Upper lobe of left lung (tissue), 6 donors: ENCODE results near the gene PRKCA. TPM values are rescaled to one million over a fixed set of nuclear protein-coding genes. Genes with fewer than 3 reads are reported as not detected.
A peak's percentile ranks its signal among the peaks of the same experiment; 100 is the strongest.

Experiments used
- ATAC-seq, 2 donors: fragments of 200-7000 bp; cut with Tn5 transposase; one replicate each; pipeline ENCODE4 v1.9.1; 2022; ENCODE audit warnings: mild to moderate bottlenecking in 2 of 2, moderate library complexity in 2 of 2; ENCODE audit not compliant: low FRiP score in 2 of 2
- DNase-seq, 2 donors: peaks; one replicate each; pipeline ENCODE4 v3.0.0-alpha.2; 2019 to 2020
- H3K27ac ChIP-seq, 4 donors: fragments of 200-600 bp; sonication (generic); one replicate each; pipeline ENCODE4 v1.5.1; 2016 to 2019
- H3K27me3 ChIP-seq, 4 donors: fragments of 200-600 bp; sonication (generic); one replicate each; pipeline ENCODE4 v1.5.1; 2017 to 2019
- H3K36me3 ChIP-seq, 4 donors: fragments of 200-600 bp; sonication (generic); one replicate each; pipeline ENCODE4 v1.5.1; 2016 to 2019
- H3K4me1 ChIP-seq, 4 donors: fragments of 200-600 bp; sonication (generic); one replicate each; pipeline ENCODE4 v1.5.1; 2018 to 2019
- H3K4me3 ChIP-seq, 4 donors: fragments of 200-600 bp; sonication (generic); one replicate each; pipeline ENCODE4 v1.5.1; 2017 to 2019; ENCODE audit warnings: mild to moderate bottlenecking in 2 of 4, moderate library complexity in 1 of 4
- H3K9me3 ChIP-seq, 4 donors: fragments of 200-600 bp; sonication (generic); one replicate each; pipeline ENCODE4 v1.5.1; 2018 to 2019
- EP300 ChIP-seq, 4 donors: sonication (generic); formaldehyde crosslinking; IDR thresholded peaks; one replicate each; pipeline ENCODE4 v1.5.1; 2017; ENCODE audit warnings: antibody characterized with exemption in 4 of 4, control low read depth in 2 of 4
- POLR2A ChIP-seq, 4 donors: fragments of 450-650 bp; IDR thresholded peaks; one replicate each; pipeline ENCODE4 v1.5.1; 2016 to 2017; ENCODE audit warnings: antibody characterized with exemption in 4 of 4, mild to moderate bottlenecking in 2 of 4
- POLR2AphosphoS5 ChIP-seq, 2 donors: sonication (generic); formaldehyde crosslinking; IDR thresholded peaks; one replicate each; pipeline ENCODE4 v1.5.1; 2017; ENCODE audit warnings: antibody characterized with exemption in 2 of 2
- WGBS, 2 donors: methylation state at CpG; one replicate each; pipeline ENCODE4 v1.1.5; 2017 to 2018; 5-methylcytosine and 5-hydroxymethylcytosine counted together
- total RNA-seq, 6 donors: library from RNA; depleted of rRNA in 4 of 6; stranded (reverse); fragments of >200 nt in 4 of 6; gene quantifications; one replicate each; pipeline versions ENCODE4 v1.1.0 to v1.2.1, GENCODE V29; 2016 to 2021
- TF ChIP-seq, protein P1 (sequence below), 6 experiments: fragments of 450-650 bp in 4 of 6; fragments of 200-600 bp in 2 of 6; sonication (generic) in 2 of 6; IDR thresholded peaks; one replicate each; pipeline ENCODE4 v1.5.1; 2016 to 2019; ENCODE audit warnings: antibody characterized with exemption in 6 of 6
- donor health status: DM: no; HTN: no; CAD: no; lungs with moderate emphysema.
- donor health status: DM: no; HTN: yes; CAD: no; lungs with severe emphysema.

PRKCA gene
- total RNA-seq, 6 donors from 2014 or later: 10.9 to 29.3 (median 18.0) TPM

DNA sequence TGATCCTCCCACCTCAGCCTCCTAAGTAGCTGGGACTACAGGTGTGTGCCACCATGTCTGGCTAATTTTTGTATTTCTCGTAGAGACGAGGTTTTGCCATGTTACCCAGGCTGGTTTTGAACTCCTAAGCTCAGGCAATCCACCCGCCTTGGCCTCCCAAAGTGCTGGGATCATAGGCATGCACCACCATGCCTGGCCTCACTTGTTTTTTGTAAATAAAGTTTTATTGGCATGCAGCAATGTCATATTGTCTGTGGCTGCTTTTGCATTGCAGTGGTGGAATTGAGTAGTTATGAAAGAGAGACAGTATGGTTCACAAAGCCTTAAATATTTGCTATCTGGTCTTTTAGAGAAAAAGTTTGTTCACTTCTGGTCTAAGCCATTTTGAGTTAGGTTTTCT is 124.7 kb downstream of the PRKCA start:
- DNase-seq: no peak
- H3K36me3 ChIP-seq: no peaks in the 10 kb centered on the region
- TF ChIP-seq, protein P1, sequence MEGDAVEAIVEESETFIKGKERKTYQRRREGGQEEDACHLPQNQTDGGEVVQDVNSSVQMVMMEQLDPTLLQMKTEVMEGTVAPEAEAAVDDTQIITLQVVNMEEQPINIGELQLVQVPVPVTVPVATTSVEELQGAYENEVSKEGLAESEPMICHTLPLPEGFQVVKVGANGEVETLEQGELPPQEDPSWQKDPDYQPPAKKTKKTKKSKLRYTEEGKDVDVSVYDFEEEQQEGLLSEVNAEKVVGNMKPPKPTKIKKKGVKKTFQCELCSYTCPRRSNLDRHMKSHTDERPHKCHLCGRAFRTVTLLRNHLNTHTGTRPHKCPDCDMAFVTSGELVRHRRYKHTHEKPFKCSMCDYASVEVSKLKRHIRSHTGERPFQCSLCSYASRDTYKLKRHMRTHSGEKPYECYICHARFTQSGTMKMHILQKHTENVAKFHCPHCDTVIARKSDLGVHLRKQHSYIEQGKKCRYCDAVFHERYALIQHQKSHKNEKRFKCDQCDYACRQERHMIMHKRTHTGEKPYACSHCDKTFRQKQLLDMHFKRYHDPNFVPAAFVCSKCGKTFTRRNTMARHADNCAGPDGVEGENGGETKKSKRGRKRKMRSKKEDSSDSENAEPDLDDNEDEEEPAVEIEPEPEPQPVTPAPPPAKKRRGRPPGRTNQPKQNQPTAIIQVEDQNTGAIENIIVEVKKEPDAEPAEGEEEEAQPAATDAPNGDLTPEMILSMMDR (IDR thresholded peaks at IDR 0.05): no peak
- TF ChIP-seq POLR2AphosphoS5 (IDR thresholded peaks at IDR 0.05): no peak
- TF ChIP-seq EP300 (IDR thresholded peaks at IDR 0.05): no peak
- TF ChIP-seq POLR2A (IDR thresholded peaks at IDR 0.05): no peak
- WGBS, 2 donors: 97 to 100% methylated on average over 3 of the region's 3 CpGs
- no peaks in the 10 kb centered on the region for H3K9me3 ChIP-seq
- H3K27me3 ChIP-seq: no peaks in the 10 kb centered on the region
- peaks cover 0 to 12% (median 2%) of the 10 kb centered on the region in 4 donors for H3K4me1 ChIP-seq
- ATAC-seq: no peak
- no peak overlapping the region for H3K4me3 ChIP-seq
- no peak overlapping the region for H3K27ac ChIP-seq

DNA sequence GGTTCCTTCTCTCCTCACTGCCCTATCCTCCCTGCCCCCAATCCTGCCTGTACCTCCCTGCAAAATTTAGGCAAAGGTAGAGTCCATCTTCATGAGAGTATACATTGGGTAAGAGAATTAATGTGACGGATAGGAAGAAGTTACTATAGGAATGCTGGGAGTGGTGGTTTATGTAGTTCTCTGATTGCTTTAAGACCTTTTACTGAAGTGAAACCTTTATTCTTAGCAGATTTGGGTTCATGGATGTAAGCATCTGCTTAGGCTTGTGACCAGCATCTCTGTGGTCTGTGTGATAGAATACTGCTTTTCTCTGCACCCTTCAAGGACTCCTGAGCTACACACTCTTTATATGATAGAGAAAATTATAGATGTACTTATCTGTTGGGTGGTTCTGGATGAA is 127.3 kb downstream of the PRKCA start:
- Histone ChIP-seq H3K36me3 (no peaks in the 10 kb centered on the region), H3K4me1 (peaks cover 4 to 12% (median 8%) of the 10 kb centered on the region in 4 donors), H3K9me3 (no peaks in the 10 kb centered on the region), H3K27ac (no peak overlapping the region), H3K27me3 (no peaks in the 10 kb centered on the region), H3K4me3 (no peak overlapping the region)
- 72 to 84% methylated on average over 1 of the region's 1 CpG for WGBS, 2 donors
- TF ChIP-seq POLR2A (IDR thresholded peaks at IDR 0.05) (no peak), POLR2AphosphoS5 (IDR thresholded peaks at IDR 0.05) (no peak), EP300 (IDR thresholded peaks at IDR 0.05) (no peak)
- TF ChIP-seq, protein P1 (IDR thresholded peaks at IDR 0.05): no peak
- DNase-seq (no peak), ATAC-seq (no peak)

DNA sequence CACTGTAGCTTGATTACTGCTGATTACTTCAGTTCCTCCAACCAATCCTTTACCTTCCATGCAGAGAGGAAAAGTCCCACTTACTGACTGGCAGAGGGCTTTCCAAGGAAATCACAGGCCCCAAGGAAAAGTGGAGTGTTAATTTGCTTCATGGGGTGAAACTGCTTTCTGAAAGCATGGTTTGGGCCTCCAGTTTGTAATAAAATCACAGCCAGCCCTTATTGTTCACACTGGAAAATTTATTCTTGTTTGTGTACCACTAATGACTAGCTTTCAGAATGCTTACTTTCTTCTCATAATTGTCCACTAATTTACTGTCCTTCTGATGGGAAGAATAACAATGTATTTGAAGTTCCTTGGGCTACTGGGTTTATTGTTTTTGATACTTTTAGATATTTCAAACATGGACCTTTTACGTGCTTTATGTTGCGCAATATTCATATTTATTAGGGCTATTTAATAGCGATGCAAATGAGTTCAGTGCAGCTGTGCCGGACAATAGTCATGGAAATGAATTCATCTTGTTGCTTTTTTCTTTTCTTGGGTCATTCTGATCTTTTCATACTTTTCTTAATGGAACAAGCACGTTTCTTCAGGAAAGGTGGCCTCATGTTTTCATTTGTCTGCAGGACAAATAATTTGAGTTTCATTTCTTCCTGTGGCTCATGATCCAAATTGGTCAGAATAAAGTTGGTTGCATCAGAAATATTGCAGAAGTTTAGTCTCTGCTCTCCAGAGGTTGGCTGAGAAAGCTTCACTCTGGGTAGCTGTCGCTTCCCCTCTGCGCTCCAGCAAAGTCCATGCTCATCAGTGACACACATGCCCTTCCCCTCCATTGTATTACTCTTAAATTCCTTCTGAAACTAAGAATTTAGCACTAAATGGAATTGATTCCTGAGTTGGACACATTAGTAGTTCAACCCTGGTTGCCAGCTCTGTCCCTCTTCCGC is 128.7 kb downstream of the PRKCA start:
- Histone ChIP-seq H3K4me3 (no peak overlapping the region), H3K9me3 (no peaks in the 10 kb centered on the region), H3K27ac (no peak overlapping the region), H3K27me3 (no peaks in the 10 kb centered on the region), H3K4me1 (peaks cover 4 to 12% (median 8%) of the 10 kb centered on the region in 4 donors), H3K36me3 (no peaks in the 10 kb centered on the region)
- TF ChIP-seq POLR2AphosphoS5 (IDR thresholded peaks at IDR 0.05): no peak
- TF ChIP-seq, protein P1 (IDR thresholded peaks at IDR 0.05): no peak
- TF ChIP-seq EP300 (IDR thresholded peaks at IDR 0.05): no peak
- no peak for TF ChIP-seq POLR2A (IDR thresholded peaks at IDR 0.05)
- DNase-seq (no peak), ATAC-seq (peak in 1 of 2 donors; percentile 66)
- 73 to 84% methylated on average over 8 of the region's 8 CpGs for WGBS, 2 donors

DNA sequence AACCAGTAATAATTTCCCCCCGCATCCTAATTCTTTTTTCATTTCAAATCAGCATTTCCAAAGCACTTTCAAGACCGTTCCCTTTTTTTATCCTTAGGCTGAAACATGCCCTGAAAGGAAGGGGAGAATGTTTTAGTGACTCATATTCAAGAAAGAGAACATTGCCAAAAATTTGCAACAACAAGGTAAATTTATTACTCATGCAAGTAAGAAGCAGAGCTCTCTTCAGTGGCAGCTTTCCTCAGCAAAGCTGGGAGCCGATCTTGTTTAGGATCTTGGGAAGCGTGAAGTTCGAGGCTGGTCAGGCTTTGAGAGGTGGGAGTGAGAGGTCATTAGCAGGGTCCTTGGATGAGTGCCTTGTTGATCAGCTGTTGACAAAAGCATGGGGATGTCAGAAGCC is 129.5 kb downstream of the PRKCA start:
- DNase-seq (no peak), ATAC-seq (peak in 1 of 2 donors; percentile 72)
- Histone ChIP-seq H3K27ac (no peak overlapping the region), H3K4me3 (no peak overlapping the region), H3K4me1 (peaks cover 4 to 12% (median 8%) of the 10 kb centered on the region in 4 donors), H3K9me3 (no peaks in the 10 kb centered on the region), H3K36me3 (no peaks in the 10 kb centered on the region), H3K27me3 (no peaks in the 10 kb centered on the region)
- TF ChIP-seq, protein P1 (IDR thresholded peaks at IDR 0.05): no peak
- 68% methylated on average over 5 of the region's 5 CpGs for WGBS, 2 donors
